OCI-LY7 (cell line): Measurements from ENCODE around the gene NIPAL1. TPM values are rescaled to one million over a fixed set of nuclear protein-coding genes. Genes with fewer than 3 reads are reported as not detected.

Experiments used
- BruUV-seq: library from RNA; stranded (reverse); fragments of 400-500 nt; replicated peaks from 2 replicates; lab custom pipeline; 2021; lab: Mats Ljungman, UMichigan
- CTCF ChIA-PET: fragments of 300-600 bp; sonication (Branson Sonifier 250); formaldehyde crosslinking; loops from one replicate; lab custom pipeline; 2022; ENCODE audit warnings: antibody characterized with exemption; ENCODE audit not compliant: unreplicated experiment; lab: Charles Lee
- POLR2A ChIA-PET: fragments of 300-600 bp; sonication (Branson Sonifier 250); formaldehyde crosslinking; loops from one replicate; lab custom pipeline; 2022; ENCODE audit warnings: antibody characterized with exemption; lab: Charles Lee
- DNase-seq: peaks from one replicate; pipeline ENCODE4 v3.0.0-alpha.2; 2015; ENCODE audit warnings: low spot score
- H2AFZ ChIP-seq: fragments of 200-600 bp; sonication (generic), shearing (Covaris generic); 2 replicates; pipeline ENCODE4 v1.6.1; 2014; ENCODE audit warnings: mild to moderate bottlenecking, antibody characterized with exemption, low read length, moderate library complexity
- H3K27ac ChIP-seq: fragments of 200-600 bp; sonication (generic); 2 replicates; pipeline ENCODE4 v1.5.1; 2014; ENCODE audit warnings: mixed run types, low read depth, mild to moderate bottlenecking, moderate library complexity, low read length, inconsistent platforms; ENCODE audit not compliant: poor library complexity, severe bottlenecking
- H3K36me3 ChIP-seq: fragments of 200-600 bp; sonication (generic); 2 replicates; pipeline ENCODE4 v1.6.1; 2014; ENCODE audit warnings: mild to moderate bottlenecking, antibody characterized with exemption, low read length, moderate library complexity, mixed read lengths; ENCODE audit not compliant: insufficient read depth
- H3K4me1 ChIP-seq: fragments of 200-600 bp; sonication (generic); 2 replicates; pipeline ENCODE4 v1.5.1; 2014; ENCODE audit warnings: mild to moderate bottlenecking, low read length; ENCODE audit not compliant: insufficient read depth, poor library complexity, severe bottlenecking
- H3K4me2 ChIP-seq: fragments of 200-600 bp; sonication (generic); 2 replicates; pipeline ENCODE4 v1.6.1; 2014; ENCODE audit warnings: mild to moderate bottlenecking, low read length
- H3K4me3 ChIP-seq: fragments of 200-600 bp; sonication (generic); 2 replicates; pipeline ENCODE4 v1.5.1; 2014; ENCODE audit warnings: mild to moderate bottlenecking, low read depth, low read length; ENCODE audit not compliant: poor library complexity, severe bottlenecking
- H3K79me2 ChIP-seq: fragments of 200-600 bp; sonication (generic); 2 replicates; pipeline ENCODE4 v1.6.1; 2016; ENCODE audit warnings: low read depth, mild to moderate bottlenecking, low read length, moderate library complexity, mixed read lengths; ENCODE audit not compliant: insufficient read depth
- H3K9me2 ChIP-seq: fragments of 200-600 bp; sonication (generic); 2 replicates; pipeline ENCODE4 v1.6.1; 2016; ENCODE audit warnings: mild to moderate bottlenecking, low read length, mixed read lengths; ENCODE audit not compliant: insufficient read depth
- H3K9me3 ChIP-seq: fragments of 200-600 bp; sonication (generic); 2 replicates; pipeline ENCODE4 v1.6.1; 2014; ENCODE audit warnings: mild to moderate bottlenecking, mixed run types, low read length, mixed read lengths
- H4K20me1 ChIP-seq: fragments of 200-600 bp; sonication (generic); 2 replicates; pipeline ENCODE4 v1.6.1; 2014; ENCODE audit warnings: mild to moderate bottlenecking, antibody characterized with exemption, low read length, moderate library complexity, mixed read lengths; ENCODE audit not compliant: insufficient read depth
- EZH2phosphoT487 ChIP-seq: fragments of 200-600 bp; sonication (generic); IDR thresholded peaks from 2 replicates; pipeline ENCODE4 v1.6.1; 2018; ENCODE audit warnings: low read depth, borderline replicate concordance, mild to moderate bottlenecking, mixed run types, antibody characterized with exemption, low read length, moderate library complexity, mixed read lengths
- intact Hi-C: fragments of 100-400 bp; cut with micrococcal nuclease; formaldehyde crosslinking; loops from one replicate; pipeline ENCODE4 v1.10.0; 2022; ENCODE audit not compliant: unreplicated experiment
- total RNA-seq, 2 experiments: library from RNA; depleted of rRNA in 1 of 2; stranded (reverse); fragments of >200 nt in 1 of 2; shearing (Covaris generic) in 1 of 2; gene quantifications; 2 replicates each; pipeline ENCODE4 v1.2.3, GENCODE V29; 2014 to 2022
- TF ChIP-seq, protein P1 (sequence below): fragments of 200-600 bp; sonication (generic); conservative IDR thresholded peaks from 2 replicates; pipeline ENCODE4 v1.5.1; 2014; ENCODE audit warnings: mild to moderate bottlenecking, antibody characterized with exemption, low read length, moderate library complexity, mixed read lengths

NIPAL1 gene
- total RNA-seq, 2 experiments from 2014 or later: 0.28 to 1.9 TPM

DNA sequence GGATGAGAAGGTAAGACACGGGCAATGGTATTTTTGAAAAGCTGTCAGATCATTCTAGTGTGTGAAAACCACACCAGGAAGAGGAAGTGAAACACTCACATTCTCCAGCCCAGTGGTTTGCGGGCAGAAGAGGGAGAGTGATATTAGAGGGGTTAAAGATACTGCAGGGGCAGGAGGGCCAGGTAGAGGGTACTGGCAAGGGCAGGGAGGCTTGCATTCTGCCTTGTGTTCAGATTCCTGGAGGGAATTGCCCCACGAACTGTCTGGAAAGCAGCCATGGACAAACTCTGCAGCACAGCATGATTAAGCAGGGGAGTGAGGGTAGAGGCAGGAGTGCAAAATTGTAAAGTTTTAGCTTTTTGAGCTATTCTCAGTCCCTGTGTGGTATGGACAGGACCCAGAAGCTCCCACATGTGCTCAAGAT lies 30.9 kb downstream of the NIPAL1 start:
- no peaks in the 10 kb centered on the region for H3K9me2 ChIP-seq
- TF ChIP-seq, protein P1, sequence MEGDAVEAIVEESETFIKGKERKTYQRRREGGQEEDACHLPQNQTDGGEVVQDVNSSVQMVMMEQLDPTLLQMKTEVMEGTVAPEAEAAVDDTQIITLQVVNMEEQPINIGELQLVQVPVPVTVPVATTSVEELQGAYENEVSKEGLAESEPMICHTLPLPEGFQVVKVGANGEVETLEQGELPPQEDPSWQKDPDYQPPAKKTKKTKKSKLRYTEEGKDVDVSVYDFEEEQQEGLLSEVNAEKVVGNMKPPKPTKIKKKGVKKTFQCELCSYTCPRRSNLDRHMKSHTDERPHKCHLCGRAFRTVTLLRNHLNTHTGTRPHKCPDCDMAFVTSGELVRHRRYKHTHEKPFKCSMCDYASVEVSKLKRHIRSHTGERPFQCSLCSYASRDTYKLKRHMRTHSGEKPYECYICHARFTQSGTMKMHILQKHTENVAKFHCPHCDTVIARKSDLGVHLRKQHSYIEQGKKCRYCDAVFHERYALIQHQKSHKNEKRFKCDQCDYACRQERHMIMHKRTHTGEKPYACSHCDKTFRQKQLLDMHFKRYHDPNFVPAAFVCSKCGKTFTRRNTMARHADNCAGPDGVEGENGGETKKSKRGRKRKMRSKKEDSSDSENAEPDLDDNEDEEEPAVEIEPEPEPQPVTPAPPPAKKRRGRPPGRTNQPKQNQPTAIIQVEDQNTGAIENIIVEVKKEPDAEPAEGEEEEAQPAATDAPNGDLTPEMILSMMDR: no peak
- no peaks in the 10 kb centered on the region for H3K79me2 ChIP-seq
- no peaks in the 10 kb centered on the region for H3K9me3 ChIP-seq
- H3K4me1 ChIP-seq: peaks cover 76% of the 10 kb centered on the region
- DNase-seq: peak; percentile 90
- no peaks in the 10 kb centered on the region for H4K20me1 ChIP-seq
- peak overlapping the region; percentile 21; the same call in 1 of the 2 replicates for H2AFZ ChIP-seq
- POLR2A ChIA-PET: interaction anchor here (0.7 to 7.7 kb wide), 10 partner anchors 15 to 584 kb away, joined by 3 to 194 read pairs (median 3); partner anchors contain the start of gene COMMD8
- intact Hi-C loops: loop anchor here (1.0 to 2.0 kb wide), 5 partner anchors 11 to 223 kb away; partner anchors contain the start of genes CNGA1 and NIPAL1
- CTCF ChIA-PET: interaction anchor here (0.6 to 4.5 kb wide), 7 partner anchors 9 to 97 kb away, joined by 3 to 23 read pairs (median 4); no protein-coding TSS in a partner anchor
- H3K36me3 ChIP-seq: no peaks in the 10 kb centered on the region
- H3K27ac ChIP-seq: peak overlapping the region; percentile 85
- H3K4me2 ChIP-seq: peak overlapping the region; percentile 80
- H3K4me3 ChIP-seq: peak overlapping the region; percentile 43
- no TSS peak for BruUV-seq

DNA sequence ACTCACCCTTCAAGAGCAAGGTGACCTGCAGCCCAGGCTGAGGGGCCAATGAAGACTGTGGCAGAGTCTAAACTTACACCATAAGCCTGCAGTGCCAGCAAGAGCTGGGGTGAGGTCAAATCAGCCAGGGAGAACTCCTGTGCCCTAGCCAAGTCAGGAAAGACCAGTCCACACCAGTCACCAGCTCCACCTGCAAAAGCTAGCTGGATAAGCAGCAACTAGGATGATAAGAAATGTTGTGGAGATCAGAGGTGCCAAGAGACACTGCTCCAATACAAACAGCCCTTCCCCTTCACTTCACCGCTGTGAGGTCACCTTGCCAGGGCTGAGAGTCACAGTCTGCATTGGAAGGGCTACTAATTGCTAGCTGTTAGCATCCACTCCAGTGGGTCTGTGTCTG lies 31.3 kb downstream of the NIPAL1 start:
- H3K4me2 ChIP-seq: peak overlapping the region; percentile 80
- H3K4me1 ChIP-seq: peaks cover 71% of the 10 kb centered on the region

More for the DNA sequence above, 31.3 kb downstream of the NIPAL1 start:
- peak; percentile 28 for DNase-seq
- no TSS peak for BruUV-seq
- Histone ChIP-seq H3K9me2 (no peaks in the 10 kb centered on the region), H3K36me3 (no peaks in the 10 kb centered on the region), H3K4me3 (peak overlapping the region; percentile 38), H3K9me3 (no peaks in the 10 kb centered on the region), H4K20me1 (no peaks in the 10 kb centered on the region), H3K79me2 (no peaks in the 10 kb centered on the region), H2AFZ (peak overlapping the region; percentile 21; the same call in 1 of the 2 replicates), H3K27ac (peak overlapping the region; percentile 85)
- intact Hi-C loops: loop anchor here (1.0 to 2.0 kb wide), 5 partner anchors 12 to 223 kb away; partner anchors contain the start of genes CNGA1 and NIPAL1
- TF ChIP-seq EZH2phosphoT487: no peak
- TF ChIP-seq, protein P1: no peak
- POLR2A ChIA-PET: interaction anchor here (0.7 to 7.7 kb wide), 11 partner anchors 10 to 585 kb away, joined by 3 to 194 read pairs (median 3); partner anchors contain the start of gene COMMD8
- CTCF ChIA-PET: interaction anchor here (0.6 to 4.5 kb wide), 7 partner anchors 10 to 97 kb away, joined by 3 to 23 read pairs (median 4); no protein-coding TSS in a partner anchor
